Islet of Langerhans (tissue), 1 donor: ENCODE results near the gene B4GALNT4.
"Not testable (repeated sequence)": the region's sequence is repeated elsewhere in the genome, so short reads cannot be mapped to it uniquely, and the experiment has no call there.

Source experiments
- FAIRE-seq: peaks from one replicate; lab custom pipeline; 2011; peaks lifted over from hg19 to GRCh38; lab: Jason Lieb, UNC

Gene B4GALNT4, protein sequence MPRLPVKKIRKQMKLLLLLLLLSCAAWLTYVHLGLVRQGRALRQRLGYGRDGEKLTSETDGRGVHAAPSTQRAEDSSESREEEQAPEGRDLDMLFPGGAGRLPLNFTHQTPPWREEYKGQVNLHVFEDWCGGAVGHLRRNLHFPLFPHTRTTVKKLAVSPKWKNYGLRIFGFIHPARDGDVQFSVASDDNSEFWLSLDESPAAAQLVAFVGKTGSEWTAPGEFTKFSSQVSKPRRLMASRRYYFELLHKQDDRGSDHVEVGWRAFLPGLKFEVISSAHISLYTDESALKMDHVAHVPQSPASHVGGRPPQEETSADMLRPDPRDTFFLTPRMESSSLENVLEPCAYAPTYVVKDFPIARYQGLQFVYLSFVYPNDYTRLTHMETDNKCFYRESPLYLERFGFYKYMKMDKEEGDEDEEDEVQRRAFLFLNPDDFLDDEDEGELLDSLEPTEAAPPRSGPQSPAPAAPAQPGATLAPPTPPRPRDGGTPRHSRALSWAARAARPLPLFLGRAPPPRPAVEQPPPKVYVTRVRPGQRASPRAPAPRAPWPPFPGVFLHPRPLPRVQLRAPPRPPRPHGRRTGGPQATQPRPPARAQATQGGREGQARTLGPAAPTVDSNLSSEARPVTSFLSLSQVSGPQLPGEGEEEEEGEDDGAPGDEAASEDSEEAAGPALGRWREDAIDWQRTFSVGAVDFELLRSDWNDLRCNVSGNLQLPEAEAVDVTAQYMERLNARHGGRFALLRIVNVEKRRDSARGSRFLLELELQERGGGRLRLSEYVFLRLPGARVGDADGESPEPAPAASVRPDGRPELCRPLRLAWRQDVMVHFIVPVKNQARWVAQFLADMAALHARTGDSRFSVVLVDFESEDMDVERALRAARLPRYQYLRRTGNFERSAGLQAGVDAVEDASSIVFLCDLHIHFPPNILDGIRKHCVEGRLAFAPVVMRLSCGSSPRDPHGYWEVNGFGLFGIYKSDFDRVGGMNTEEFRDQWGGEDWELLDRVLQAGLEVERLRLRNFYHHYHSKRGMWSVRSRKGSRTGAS

DNA sequence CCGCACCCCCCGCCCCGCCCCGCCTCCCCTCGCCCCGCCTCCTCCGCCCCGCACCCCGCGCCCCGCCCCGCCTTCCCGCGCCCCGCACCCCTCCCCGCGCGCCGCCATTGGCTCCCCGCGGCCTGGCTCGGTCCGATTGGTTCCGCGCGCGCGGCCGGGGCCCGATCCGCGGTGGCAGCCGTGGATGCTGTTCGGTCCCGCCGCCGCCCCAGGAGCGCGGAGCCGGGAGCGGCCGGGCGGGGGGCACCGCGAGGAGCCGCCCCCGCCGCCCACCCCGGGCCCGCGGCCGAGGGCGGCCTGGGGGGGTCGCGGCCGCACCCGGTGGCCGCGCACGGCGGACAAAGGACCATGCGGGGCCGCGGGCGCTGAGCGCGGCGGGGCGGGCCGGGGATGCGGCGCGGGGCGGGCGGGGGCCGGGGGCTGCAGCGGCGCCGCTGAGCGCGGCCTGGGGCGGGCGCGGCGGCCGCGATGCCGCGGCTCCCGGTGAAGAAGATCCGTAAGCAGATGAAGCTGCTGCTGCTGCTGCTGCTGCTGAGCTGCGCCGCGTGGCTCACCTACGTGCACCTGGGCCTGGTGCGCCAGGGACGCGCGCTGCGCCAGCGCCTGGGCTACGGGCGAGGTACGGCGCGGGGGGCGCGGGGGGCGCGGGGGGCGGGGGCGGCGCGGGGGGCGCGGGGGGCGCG lies at the start of gene B4GALNT4:
B4GALNT4 (plus strand) TSS at position 164 of the 683 bp plus-strand sequence; CDS start at position 469, 305 bp downstream.
- no peak for FAIRE-seq

DNA sequence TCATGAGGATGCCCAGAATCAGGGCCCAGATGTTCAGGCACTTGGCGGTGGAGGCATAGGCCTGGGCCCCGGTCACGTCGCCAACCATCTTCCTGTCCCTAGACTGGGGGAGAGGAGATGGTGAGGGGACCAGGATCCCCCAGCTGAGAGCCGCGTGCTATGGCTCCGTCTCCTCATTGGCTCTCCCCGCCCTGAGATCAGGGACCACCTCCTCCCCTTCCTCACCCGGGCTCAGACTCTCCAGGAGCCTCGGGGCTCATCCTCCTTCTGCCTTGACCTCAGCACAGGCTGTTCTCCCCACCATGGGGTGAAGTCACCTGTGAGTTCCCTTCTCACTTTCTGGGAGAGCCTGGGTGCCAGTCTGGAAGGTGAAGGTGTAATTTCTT lies 49.4 kb upstream of the B4GALNT4 start:
- FAIRE-seq: not testable (repeated sequence)

DNA sequence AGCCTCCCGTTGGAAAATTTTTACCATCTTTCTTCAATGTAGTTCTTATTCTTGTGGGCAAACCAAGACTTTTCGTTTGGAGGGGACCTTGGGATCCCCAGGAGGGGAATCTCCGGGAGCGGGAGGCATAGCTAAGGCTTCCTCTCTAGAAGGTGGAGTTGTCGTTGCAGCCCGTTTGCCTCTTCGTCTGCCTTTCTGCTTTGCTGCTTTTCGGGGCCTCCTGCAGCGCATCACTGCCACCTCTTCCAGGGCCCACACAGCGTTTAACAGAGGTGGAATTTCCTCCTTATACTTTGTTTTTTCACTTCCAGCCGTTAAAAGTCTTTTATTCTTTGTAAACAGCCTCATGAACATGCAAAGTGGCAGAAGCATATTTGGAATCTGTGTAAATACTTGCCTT lies 45.1 kb upstream of the B4GALNT4 start:
- FAIRE-seq: no peak

DNA sequence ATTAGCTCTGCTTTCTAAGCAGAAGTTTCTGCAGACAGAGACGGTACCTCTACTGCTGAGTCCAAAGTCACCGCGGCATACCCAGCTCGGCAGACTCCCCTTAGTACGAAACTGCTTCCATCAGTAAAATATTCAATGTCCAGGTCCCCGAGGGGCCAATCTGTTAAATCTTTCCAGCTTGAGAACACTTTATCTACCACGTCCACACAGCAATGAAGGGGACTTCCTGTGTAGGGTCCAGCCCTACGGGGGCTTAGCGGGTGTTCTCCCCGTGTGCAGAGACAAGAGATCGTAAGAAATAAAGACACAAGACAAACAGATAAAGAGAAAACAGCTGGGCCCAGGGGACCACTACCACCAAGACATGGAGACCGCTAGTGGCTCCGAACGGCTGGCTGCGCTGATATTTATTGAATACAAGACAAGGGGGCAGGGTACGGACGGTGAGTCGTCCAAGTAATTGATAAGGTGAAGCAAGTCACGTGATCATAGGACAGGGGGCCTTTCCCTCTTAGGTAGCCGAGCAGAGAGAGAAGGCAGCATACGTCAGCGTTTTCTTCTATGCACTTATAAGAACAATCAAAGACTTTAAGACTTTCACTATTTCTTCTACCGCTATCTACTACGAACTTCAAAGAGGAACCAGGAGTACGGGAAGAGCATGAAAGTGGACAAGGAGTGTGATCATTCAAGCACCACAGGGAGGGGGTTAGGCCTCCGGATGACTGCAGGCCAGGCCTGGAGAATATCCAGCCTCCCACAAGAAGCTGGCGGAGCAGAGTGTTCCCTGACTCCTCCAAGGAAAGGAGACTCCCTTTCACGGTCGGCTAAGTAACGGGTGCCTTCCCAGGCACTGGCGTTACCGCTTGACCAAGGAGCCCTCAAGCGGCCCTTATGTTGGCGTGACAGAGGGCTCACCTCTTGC lies 44.4 kb upstream of the B4GALNT4 start:
- FAIRE-seq: not testable (repeated sequence)

DNA sequence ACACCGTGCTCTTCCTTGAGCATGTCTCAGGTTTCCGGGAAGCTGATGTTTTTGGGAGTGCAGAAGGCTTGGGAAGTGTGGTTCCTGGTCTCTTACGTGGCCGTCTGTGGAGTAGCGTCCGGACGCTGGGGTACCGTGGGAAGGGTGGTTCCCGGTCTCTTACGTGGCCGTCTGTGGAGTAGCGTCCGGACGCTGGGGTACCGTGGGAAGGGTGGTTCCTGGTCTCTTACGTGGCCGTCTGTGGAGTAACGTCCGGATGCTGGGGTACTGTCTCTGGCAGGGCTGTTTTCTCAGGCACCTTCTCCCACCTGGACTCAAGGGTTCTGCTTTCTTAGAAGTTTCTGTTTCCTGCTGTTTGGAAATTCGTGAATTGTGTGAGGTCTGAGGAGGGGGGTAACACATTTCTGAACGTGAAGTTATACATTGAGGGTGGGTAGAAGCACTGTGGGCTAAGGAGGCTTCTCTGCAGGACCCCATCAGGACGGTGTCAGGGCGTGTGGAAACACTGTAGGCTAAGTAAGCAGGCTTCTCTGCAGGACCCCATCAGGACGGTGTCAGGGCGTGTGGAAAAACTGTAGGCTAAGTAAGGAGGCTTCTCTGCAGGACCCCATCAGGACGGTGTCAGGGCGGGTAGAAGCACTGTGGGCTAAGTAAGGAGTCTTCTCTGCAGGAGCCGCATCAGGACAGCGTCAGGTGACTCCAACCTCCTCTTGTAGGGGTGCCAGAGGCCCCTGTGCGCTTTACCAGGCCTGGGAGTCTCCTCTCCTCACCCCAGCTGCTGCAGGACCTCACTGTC lies 43.3 kb upstream of the B4GALNT4 start:
- no peak for FAIRE-seq

DNA sequence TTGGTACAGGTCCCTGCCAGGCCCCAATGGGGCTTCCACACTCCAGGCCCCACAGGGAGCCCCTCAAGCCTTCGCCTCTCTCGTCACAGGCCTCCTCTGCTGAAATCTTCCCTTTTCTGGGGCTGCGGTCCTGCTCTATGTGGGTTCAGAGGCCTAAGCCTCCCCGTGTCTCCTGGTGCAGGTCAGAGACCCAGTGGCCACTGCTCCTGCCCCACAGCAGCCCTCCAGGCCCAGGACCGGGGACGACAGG lies 42.8 kb upstream of the B4GALNT4 start:
- no peak for FAIRE-seq

DNA sequence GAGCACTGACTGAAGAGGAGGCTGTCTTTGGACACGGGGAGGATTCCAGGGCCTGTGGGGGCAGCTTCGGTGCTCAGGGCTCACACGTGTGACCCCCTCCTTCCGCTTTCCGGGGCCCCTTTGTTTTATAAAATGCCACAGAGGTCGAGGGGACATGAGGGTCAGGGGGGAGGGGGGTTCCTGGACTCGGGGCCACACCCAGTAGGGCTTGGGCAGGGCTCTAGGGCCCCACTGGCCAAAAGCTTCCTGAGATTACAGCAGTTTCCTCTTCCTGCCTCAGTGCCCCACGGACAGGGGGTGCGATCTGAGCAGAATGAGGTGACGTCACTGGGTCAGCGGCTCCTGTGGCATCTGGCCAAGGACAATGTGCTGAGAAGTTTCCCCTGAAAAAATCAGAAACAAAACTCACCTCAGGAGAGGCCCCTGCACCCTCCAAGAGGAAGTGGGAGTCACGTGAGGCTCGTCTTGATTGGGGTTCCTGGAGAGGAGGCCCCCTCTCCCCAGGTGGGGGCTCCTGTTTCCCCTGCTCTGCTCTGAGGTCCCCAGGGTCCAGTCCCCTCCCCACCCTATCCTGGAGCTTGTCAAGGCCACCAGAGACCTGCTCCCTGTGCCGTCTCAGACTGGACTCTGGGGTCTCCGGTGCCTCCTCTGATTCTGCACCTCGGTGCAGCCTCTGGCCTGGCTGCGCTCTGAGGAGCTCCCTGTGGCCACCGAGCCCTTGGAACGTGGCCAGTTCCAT lies 42.3 kb upstream of the B4GALNT4 start:
- FAIRE-seq: no peak

DNA sequence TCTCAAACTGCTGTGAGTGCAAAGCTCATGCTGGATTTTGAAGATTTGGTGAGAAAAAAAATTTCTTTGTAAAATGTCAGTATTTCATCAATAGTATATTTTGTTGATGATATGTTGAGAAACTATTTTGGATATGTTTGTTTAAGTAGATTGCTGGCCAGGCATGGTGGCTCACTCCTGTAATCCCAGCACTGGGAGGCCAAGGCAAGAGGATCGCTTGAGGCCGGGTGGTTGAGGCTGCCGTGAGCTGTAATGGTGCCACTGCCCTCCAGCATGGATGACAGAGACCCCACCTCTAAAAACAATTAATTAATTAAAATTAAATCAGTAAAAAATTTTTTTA lies 41.7 kb upstream of the B4GALNT4 start:
- no peak for FAIRE-seq

DNA sequence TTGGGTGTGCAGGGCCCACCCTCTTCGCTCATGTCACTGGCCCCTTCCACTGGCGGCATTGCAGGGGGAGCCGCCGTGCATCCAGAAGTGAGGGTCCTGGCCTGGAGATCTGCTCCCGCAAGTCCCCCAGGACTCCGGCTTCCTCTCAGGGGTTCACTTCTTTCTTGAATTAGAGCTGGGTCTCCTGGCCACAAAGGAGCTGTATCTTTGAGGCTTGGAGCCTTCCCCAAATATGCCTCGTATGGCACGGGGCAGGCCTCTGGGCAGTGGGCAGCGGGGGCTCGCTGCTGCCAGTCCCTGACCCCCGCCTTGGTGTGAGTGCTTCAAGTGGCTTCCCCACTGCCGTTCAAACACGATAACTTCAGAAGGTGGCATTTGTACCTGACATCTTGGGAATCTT lies 41.3 kb upstream of the B4GALNT4 start:
- FAIRE-seq: no peak

DNA sequence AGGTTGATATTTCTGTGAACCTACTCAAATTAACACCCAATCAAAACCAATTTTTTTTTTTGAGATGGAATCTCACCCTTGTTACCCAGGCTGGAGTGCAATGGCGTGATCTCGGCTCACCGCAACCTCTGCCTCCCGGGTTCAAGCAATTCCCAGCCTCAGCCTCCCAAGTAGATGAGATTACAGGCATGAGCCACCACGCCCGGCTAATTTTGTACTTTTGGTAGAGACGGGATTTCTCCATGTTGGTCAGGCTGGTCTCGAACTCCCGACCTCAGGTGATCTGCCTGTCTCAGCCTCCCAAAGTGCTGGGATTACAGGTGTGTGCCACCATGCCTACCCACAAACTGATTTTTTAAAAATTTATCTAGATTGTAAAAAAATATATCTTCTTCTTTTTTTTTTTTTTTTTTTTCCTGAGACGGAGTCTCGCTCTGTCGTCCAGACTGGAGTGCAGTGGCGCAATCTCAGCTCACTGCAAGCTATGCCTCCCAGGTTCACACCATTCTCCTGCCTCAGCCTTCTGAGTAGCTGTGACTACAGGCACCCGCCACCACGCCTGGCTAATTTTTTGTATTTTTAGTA lies 40.7 kb upstream of the B4GALNT4 start:
- not testable (repeated sequence) for FAIRE-seq

DNA sequence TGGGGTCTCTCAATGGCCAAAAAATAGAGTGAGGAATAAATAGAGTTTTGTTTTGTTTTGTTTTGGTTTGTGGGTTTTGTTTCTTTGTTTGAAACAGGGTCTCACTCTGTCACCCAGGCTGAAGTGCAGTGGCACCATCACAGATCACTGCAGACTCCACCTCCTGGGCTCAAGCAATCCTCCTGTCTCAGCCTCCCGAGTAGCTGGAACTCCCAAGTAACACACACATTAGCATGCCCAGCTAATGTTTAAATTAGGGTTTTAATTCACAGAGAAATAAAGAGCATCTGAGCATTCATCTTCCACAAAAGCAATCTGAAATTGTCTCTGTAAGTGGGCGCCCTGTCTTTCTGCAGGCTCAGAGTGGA lies 39.4 kb upstream of the B4GALNT4 start:
- FAIRE-seq: no peak

DNA sequence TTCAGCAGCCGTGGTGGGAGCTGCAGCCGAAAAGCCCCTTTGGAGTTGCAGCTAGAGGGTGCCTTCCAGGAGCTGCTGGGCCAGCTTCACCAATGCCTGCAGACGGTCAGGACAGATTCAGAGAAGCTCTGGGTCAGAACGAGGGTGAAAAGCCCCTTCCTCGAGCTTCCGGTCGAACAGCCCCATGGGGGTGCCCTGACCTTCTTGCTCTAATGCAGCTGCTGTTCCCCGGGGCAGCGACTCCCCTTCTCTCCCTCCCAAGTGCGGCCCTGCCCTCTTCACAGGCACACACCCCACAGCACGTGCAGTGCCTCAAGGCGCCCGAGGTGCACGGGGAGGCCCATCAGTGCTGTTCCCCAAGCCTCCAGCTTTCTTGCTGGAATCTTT lies 39.0 kb upstream of the B4GALNT4 start:
- FAIRE-seq: no peak

DNA sequence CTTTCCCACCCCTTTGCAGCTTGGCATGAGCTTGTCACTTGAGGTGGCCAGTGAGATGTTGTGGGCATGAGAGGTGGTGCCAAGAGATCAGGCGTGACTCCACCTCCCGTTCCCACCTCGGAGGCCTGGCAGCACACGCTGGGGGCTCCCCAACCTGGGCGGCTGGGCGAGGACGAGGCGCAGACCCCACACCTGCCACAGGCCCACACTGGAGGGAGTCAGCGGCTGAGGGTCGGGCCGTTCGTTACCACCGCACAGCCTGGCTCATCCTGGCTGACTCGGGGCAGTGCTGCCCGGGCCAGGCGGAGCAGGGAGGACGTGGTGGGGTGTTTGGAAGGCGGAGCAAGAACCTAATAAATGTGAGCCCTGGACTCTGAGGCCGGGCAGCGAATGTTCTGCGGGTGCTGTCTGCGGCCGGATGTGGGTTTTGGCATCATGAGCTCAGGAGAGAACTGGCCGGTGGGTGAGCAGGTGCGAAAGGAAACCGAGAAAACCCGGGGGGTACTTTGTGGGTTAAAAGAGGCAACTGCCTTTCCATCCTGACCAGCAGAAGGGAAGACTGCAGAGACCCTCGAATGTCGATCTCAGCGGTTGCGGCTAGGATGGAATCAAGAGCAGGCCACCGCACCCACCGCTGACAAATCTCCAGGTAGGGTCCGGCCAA lies 38.5 kb upstream of the B4GALNT4 start:
- no peak for FAIRE-seq

DNA sequence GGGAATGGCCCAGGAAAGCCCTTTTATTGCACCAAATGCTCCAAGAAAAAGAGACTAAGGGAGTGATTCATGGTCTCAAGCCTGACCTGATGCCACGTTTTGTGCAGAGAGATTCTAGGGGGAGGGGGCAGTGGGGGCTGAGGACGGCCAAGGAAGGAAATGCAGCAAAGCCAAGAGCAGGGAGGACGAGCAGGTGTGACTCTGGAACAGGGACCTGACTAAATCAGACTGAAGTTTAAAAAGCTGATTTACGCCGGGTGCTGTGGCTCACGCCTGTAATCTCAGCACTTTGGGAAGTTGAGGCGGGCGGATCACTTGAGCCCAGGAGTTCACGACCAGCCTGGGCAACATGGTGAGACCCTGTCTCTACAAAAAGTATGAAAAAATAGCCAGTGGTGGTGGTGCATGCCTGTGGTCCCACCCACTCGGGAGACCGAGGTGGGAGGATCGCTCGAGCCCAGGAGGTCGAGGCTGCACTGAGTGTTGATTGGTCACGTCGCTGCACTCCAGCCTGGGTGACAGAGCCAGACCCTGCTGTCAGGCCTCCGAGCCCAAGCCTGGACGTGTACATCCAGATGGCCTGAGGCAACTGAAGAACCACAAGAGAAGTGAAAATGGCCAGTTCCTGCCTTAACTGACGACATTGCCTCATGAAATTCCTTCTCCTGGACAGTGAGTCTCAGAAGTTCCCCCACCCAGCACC lies 37.8 kb upstream of the B4GALNT4 start:
- no peak for FAIRE-seq

DNA sequence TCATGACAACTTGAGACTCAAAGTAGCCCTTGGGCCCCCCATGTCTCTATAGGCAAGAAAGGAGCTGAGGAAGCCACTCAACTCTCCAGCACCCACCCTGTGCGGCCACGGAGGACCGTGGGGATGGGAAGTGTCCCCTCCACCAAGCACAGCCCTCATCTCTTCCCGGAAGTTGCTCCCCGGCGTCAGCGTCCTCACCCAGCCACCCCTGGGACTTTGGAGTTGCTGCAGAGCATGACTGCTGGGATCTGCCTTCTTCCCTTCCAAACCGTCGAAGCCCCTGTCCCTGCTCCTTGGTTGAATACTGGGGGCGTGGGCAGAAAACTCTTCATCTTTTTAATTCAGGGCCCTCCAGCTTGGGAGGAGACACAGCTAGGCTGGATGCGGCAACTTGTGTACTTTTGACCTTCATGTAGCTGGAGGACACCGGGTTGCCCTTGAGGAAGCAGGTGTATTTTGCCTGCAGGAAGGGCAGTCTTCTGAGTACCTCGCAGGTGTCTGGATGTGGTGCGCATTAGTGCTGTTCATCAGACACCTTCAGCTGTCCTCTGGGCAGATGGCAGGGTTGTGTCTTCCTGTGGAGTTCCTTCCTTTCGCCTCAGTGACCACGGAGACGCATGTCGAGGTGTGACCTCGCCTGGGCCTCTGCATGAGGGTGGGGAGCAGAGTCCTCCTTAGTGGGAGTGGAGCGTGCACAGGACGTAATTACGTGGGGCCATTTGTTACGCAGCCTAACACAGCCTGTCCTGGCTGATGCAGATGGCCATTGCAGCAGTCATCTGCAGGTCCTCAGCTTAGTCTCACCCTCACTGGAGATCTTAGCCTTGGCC lies 36.4 kb upstream of the B4GALNT4 start:
- no peak for FAIRE-seq

DNA sequence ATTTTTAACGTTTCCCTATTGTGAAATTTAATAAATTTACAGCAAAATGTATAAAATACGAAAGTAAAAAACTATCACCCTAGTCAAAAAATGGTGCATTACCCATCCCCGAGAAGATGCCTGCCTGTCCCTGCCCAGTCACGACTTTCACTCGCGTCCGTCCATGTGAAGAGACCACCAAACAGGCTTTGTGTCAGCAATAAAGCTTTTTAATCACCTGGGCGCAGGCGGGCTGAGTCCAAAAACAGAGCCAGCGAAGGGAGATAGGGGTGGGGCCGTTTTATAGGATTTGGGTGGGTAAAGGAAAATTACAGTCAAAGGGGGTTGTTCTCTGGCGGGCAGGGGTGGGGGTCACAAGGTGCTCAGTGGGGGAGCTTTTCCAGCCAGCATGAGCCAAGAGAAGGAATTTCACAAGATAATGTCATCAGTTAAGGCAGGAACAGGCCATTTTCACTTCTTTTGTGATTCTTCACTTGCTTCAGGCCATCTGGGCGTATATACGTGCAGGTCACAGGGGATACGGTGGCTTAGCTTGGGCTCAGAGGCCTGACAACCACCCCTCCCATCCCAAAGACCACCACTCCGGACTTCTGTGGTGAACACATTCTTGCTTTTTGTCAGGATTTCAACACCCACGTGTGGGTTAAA lies 35.6 kb upstream of the B4GALNT4 start:
- not testable (repeated sequence) for FAIRE-seq

DNA sequence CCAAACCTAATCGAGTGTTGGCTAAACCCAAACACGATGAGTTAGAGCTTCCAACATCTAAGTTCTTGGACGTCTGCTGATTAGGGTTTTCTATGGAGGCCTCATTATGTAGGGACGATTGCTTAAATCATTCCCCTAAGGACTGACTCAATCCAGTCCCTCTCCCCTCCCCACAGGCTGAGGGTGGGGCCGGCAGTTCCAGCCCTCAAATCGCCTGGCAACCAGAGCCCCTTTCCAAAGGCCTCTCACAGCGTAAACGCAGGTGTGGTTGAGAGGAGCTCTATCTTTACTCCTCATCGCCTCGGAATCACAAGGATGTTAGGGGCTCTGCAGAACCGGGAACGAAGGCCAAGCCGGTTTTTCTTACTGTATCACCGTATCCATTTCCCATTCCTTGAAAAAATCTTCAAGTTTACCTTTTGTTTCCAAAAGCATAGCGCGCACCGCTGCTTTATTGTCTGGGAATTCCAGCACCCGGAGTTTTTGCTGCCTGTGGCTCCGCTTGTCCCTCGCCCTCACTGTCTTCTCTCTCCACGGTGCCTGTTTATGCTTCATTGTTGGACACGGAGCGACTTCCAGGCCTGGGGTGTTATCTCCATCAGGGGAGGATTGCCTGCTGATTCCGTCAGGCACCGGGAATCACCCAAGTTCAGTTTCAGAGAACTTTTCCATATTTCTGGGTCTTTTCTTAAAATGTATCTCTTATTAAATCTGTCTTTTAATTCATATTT lies 34.9 kb upstream of the B4GALNT4 start:
- no peak for FAIRE-seq
